Measurements from ENCODE around the gene CXCL12. TPM values are rescaled to one million over a fixed set of nuclear protein-coding genes. Genes with fewer than 3 reads are reported as not detected.

CXCL12 gene
- 7.9 and 8.9 TPM in 2 replicates for polyA plus RNA-seq

GRCh38 chr10:44385026-44385695 lies at the start of gene CXCL12:
Gene CXCL12 (minus strand): TSS chr10:44385097. CDS start chr10:44385005, 92 bp downstream.

